Activated CD8-positive, alpha-beta T cell treated with anti-CD3 and anti-CD28 coated beads for 36 hours (primary cell): ENCODE results near the gene MCTP1. TPM values are rescaled to one million over a fixed set of nuclear protein-coding genes. Genes with fewer than 3 reads are reported as not detected.

Experiments
- ATAC-seq: fragments of 200-7000 bp; cut with Tn5 transposase; one replicate; pipeline ENCODE4 v1.10.0; 2021; ENCODE audit warnings: mild to moderate bottlenecking, moderate library complexity
- CTCF ChIA-PET: fragments of 350-600 bp; sonication (Branson Sonifier 250); formaldehyde crosslinking; loops from one replicate; lab custom pipeline; 2021; ENCODE audit warnings: antibody characterized with exemption; lab: Charles Lee
- POLR2A ChIA-PET: fragments of 350-600 bp; sonication (Branson Sonifier 250); formaldehyde crosslinking; loops from one replicate; lab custom pipeline; 2021; ENCODE audit warnings: antibody characterized with exemption; lab: Charles Lee
- DNase-seq: peaks from one replicate; pipeline ENCODE4 v3.0.0-alpha.2; 2020
- H3K27ac Mint-ChIP-seq: one replicate; pipeline ENCODE4 v1.8.0; 2021; ENCODE audit warnings: mild to moderate bottlenecking, mixed read lengths
- H3K27me3 Mint-ChIP-seq: one replicate; pipeline ENCODE4 v1.8.0; 2021; ENCODE audit warnings: mixed read lengths
- H3K36me3 Mint-ChIP-seq: one replicate; pipeline ENCODE4 v1.8.0; 2021; ENCODE audit warnings: low read depth, mixed read lengths
- H3K4me1 Mint-ChIP-seq: one replicate; pipeline ENCODE4 v1.8.0; 2021; ENCODE audit warnings: low read depth, mixed read lengths
- H3K4me3 Mint-ChIP-seq: one replicate; pipeline ENCODE4 v1.8.0; 2021; ENCODE audit warnings: mild to moderate bottlenecking, moderate library complexity, mixed read lengths
- H3K9me3 Mint-ChIP-seq: one replicate; pipeline ENCODE4 v1.8.0; 2021; ENCODE audit warnings: mixed read lengths
- CTCF ChIP-seq: fragments of 200-600 bp; IDR thresholded peaks from one replicate; pipeline ENCODE4 v1.8.0; 2022; ENCODE audit warnings: antibody characterized with exemption, mild to moderate bottlenecking
- intact Hi-C: fragments of 100-400 bp; cut with micrococcal nuclease; formaldehyde crosslinking; loops from one replicate; pipeline ENCODE4 v1.10.0; 2022
- total RNA-seq, 2 experiments: library from RNA; stranded (reverse); gene quantifications; one replicate each; pipeline ENCODE4 v1.2.3, GENCODE V29; 2021

MCTP1 gene
- total RNA-seq, 2 experiments from 2014 or later = 0.20 to 0.40 TPM

GRCh38 chr5:94746731-94747124, 538.2 kb downstream of the MCTP1 start:
- POLR2A ChIA-PET = interaction anchor here (0.6 kb wide), 1 partner anchor 97 kb away, joined by 3 read pairs; no protein-coding TSS in a partner anchor
- H3K27ac Mint-ChIP-seq = no peak overlapping the region
- H3K4me3 Mint-ChIP-seq = no peak overlapping the region
- no peak for DNase-seq
- no peaks in the 10 kb centered on the region for H3K9me3 Mint-ChIP-seq
- TF ChIP-seq CTCF = no peak
- peaks cover 13% of the 10 kb centered on the region for H3K4me1 Mint-ChIP-seq
- intact Hi-C loops = no loop called here
- no peak for ATAC-seq
- H3K27me3 Mint-ChIP-seq = no peaks in the 10 kb centered on the region
- H3K36me3 Mint-ChIP-seq = no peaks in the 10 kb centered on the region
- CTCF ChIA-PET = interaction anchor here (0.9 to 2.4 kb wide), 2 partner anchors 8 to 16 kb away, joined by 3 to 16 read pairs; no protein-coding TSS in a partner anchor

- DNase-seq (no peak), ATAC-seq (no peak)
- no peaks in the 10 kb centered on the region for H3K27me3 Mint-ChIP-seq
- intact Hi-C loops = no loop called here
- H3K4me3 Mint-ChIP-seq = no peak overlapping the region
- no peak overlapping the region for H3K27ac Mint-ChIP-seq
- H3K4me1 Mint-ChIP-seq = peaks cover 13% of the 10 kb centered on the region
- no peaks in the 10 kb centered on the region for H3K9me3 Mint-ChIP-seq
- no peak for TF ChIP-seq CTCF
- CTCF ChIA-PET = interaction anchor here (2.4 kb wide), 1 partner anchor 8 kb away, joined by 16 read pairs; no protein-coding TSS in a partner anchor
- H3K36me3 Mint-ChIP-seq = no peaks in the 10 kb centered on the region
- POLR2A ChIA-PET = interaction anchor here (0.6 kb wide), 1 partner anchor 98 kb away, joined by 3 read pairs; no protein-coding TSS in a partner anchor
Measured at GRCh38 chr5:94745786-94746730, 538.8 kb downstream of the MCTP1 start.

GRCh38 chr5:94744906-94745305, 540.0 kb downstream of the MCTP1 start:
- peaks cover 13% of the 10 kb centered on the region for H3K4me1 Mint-ChIP-seq
- ATAC-seq (no peak), DNase-seq (no peak)
- H3K27me3 Mint-ChIP-seq = no peaks in the 10 kb centered on the region
- no peak for TF ChIP-seq CTCF
- no peaks in the 10 kb centered on the region for H3K36me3 Mint-ChIP-seq
- intact Hi-C loops = no loop called here
- H3K9me3 Mint-ChIP-seq = no peaks in the 10 kb centered on the region
- no peak overlapping the region for H3K4me3 Mint-ChIP-seq
- ChIA-PET POLR2A (no interaction called here), CTCF (no interaction called here)
- H3K27ac Mint-ChIP-seq = no peak overlapping the region

GRCh38 chr5:94742852-94743251, 542.0 kb downstream of the MCTP1 start:
- Mint-ChIP-seq H3K9me3 (no peaks in the 10 kb centered on the region), H3K36me3 (no peaks in the 10 kb centered on the region), H3K27me3 (no peaks in the 10 kb centered on the region), H3K4me1 (peaks cover 7% of the 10 kb centered on the region), H3K4me3 (no peak overlapping the region), H3K27ac (no peak overlapping the region)
- no peak for TF ChIP-seq CTCF
- ATAC-seq = no peak
- POLR2A ChIA-PET = no interaction called here
- CTCF ChIA-PET = interaction anchor here (0.6 kb wide), 1 partner anchor 281 kb away, joined by 3 read pairs; no protein-coding TSS in a partner anchor
- no peak for DNase-seq
- intact Hi-C loops = no loop called here

- DNase-seq (no peak), ATAC-seq (no peak)
- POLR2A ChIA-PET = no interaction called here
- H3K27me3 Mint-ChIP-seq = no peaks in the 10 kb centered on the region
- no peaks in the 10 kb centered on the region for H3K9me3 Mint-ChIP-seq
- no peaks in the 10 kb centered on the region for H3K4me1 Mint-ChIP-seq
- H3K36me3 Mint-ChIP-seq = no peaks in the 10 kb centered on the region
- TF ChIP-seq CTCF = no peak
- intact Hi-C loops = no loop called here
- H3K4me3 Mint-ChIP-seq = no peak overlapping the region
- CTCF ChIA-PET = interaction anchor here (1.6 kb wide), 1 partner anchor 216 kb away, joined by 5 read pairs; no protein-coding TSS in a partner anchor
- H3K27ac Mint-ChIP-seq = no peak overlapping the region
Measured at GRCh38 chr5:94740286-94740685, 544.6 kb downstream of the MCTP1 start.
